Activated CD8-positive, alpha-beta memory T cell treated with anti-CD3 and anti-CD28 coated beads, Interleukin-2, amount 50 U/mL, for 24 hours (primary cell): ENCODE measurements around the gene ZNF319.
"Not testable (repeated sequence)": the region's sequence is repeated elsewhere in the genome, so short reads cannot be mapped to it uniquely, and the experiment has no call there.

Experiments
- DNase-seq: peaks from one replicate; pipeline ENCODE4 v3.0.0-alpha.2; 2020; ENCODE audit errors: extremely low read depth

The ZNF319 gene

DNA sequence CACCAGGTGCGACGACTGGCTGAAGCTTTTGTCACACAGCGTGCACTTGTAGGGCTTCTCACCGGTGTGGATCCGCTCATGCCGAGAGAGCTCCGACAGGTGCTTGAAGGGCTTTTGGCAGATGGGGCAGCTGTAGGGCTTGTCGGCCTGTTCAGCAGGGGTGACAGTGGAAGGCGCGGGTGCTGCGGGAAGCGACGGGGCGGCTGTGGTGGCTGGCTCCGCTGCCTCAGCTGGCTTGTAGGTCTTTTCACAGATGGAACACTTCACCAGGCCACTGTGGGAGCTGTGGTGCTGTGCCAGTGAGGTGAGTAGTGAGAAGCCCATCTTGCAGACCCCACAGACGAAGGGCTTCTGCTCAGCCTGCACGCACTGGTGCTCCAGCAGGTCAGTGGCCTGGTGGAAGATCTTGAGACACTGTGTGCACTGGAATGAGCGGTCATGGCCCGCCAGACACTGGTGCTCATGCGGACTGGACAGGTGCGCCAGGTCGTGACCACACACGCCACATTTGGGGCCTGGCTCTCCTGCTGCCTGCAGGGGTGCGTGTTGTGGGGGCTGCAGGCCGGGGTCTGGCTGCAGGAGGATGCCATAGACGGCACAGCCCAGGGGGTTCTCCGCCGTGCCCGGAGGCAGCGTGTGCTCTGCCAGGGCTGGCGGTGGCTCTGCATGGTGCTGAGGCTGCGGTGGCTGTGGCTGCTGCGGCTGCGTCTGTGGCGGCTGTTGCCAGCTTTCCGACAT lies 2.8 kb downstream of the ZNF319 start:
- no peak for DNase-seq

DNA sequence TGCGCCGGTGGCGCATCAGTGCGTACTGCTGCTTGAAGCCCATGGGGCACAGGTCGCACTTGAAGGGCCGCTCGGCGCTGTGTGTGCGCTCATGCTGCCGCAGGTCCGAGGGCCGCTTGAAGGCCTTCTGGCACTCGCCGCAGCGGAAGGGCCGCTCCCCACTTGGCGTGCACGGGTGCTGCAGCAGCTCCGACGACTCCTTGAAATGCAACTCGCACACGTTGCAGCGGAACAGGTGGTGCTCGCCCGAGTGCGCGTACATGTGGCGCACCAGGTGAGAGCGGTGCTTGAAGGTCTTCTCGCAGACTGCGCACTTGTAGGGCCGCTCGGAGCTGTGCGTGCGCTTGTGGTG lies 3.3 kb downstream of the ZNF319 start:
- no peak for DNase-seq

- DNase-seq = no peak
These were observed 3.9 kb downstream of the ZNF319 start for GRCh38 chr16:57996406-57997175.

- DNase-seq = no peak
These were observed 4.6 kb downstream of the ZNF319 start for GRCh38 chr16:57995721-57996405.

DNA sequence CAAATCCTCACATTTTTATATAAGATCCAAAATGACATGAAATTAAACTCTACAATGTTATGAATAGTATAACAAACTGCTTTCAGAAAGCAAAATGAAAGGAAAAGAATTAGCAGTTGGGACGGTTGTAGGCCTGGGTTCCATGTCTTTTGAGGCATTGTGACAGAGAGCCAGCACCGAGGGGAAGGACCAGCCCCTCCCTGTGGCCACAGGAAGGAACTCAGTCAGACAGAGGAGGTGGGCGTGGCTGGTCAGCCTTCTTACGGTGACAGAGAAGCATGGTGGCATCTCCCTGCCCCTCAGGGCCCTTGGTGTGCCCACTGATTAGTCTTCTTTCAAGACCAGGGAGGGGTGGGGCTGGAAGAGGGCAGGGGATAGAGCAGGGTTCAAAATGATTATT lies 5.7 kb downstream of the ZNF319 start:
- DNase-seq = no peak

GRCh38 chr16:57994361-57994760 lies 6.1 kb downstream of the ZNF319 start:
- DNase-seq = no peak

GRCh38 chr16:57993897-57994296 lies 6.6 kb downstream of the ZNF319 start:
- no peak for DNase-seq

- DNase-seq = no peak
These were observed 7.0 kb downstream of the ZNF319 start for GRCh38 chr16:57993438-57993837.

DNA sequence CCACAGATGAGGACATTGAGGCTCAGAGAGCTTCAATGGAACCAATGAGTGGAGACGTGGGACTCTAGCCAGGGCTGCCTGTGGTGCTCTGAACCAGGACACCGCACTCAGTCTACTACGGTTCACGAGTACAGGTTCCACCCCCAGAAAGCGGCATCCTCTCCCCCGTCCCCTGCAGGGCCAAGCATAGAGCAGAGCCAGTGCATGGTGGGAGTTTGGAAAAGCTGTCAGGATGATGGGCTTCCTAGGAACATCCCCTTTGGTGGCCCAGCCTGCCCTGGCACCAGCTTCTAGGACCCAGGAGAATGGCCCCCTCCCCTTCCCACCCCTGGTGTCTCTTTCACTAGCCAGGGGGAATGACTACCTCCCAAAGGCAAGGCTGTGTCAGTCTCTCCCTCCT lies 8.4 kb downstream of the ZNF319 start:
- DNase-seq = no peak

DNA sequence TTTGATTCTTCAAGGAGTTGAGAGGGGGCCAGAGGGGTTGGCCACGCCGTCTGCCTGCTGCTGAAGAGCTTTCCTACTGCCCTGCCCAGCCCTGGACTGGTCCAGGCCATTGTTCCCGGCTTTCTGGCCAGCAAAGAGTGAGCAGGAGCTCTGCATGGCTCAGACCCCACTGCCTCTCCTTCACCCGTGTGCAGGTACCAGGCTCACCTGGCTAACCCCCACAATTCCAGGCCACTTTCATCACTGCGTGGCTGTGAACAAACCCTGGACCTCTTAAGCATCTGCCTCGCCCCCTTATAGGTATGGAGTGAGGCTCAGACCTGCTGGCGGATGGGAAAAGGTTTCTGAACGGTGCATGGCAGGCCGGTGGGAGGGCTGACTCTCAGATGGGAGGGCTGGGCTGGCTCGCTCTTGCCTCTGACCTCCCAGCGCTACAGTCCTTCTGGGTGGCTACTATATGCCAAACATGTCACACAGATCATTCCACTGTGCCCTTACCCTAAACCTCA lies 8.9 kb downstream of the ZNF319 start:
- no peak for DNase-seq

- no peak for DNase-seq
These were observed 11.5 kb downstream of the ZNF319 start for GRCh38 chr16:57988929-57989328.

DNA sequence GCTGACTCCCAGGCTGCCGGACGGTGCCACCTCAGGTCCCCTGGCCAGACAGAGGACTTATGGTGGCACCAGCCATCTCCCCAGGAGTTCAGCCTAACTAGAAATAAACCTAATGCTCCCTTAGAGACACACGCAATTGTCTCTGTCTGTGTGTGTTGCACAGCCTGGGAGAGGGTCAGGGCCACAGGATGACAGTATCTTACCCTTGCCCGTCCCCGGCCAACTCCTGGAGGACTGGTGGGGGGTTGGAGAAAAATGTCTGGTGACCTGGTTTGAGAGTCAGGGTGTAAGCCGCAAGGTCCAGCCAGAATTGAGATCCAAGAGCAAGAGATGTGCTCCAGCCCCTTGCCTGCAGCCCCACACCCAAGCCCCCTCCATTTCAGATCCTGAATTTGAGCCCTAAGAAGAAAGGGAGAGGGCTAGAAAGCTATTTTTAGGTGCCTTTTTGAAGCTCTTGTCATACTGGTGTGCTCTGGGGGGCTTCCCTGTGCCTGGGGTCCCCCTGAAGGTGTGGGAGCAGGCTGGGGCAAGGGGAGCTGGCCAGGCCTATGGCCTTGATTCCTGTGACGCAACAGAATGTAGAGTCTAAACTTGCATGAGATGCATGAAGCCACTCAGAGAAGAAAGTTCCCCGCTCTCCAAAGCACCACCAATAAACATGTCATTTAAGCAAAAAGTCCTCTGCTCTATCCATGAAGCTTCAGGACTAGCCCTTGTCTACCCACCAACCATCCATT lies 12.9 kb downstream of the ZNF319 start:
- DNase-seq = no peak

- no peak for DNase-seq
These were observed 14.3 kb downstream of the ZNF319 start for GRCh38 chr16:57986196-57986595.

GRCh38 chr16:57985204-57986181 lies 15.0 kb downstream of the ZNF319 start:
- DNase-seq = no peak

GRCh38 chr16:57984443-57985203 lies 15.8 kb downstream of the ZNF319 start:
- DNase-seq = peak; percentile 74

DNA sequence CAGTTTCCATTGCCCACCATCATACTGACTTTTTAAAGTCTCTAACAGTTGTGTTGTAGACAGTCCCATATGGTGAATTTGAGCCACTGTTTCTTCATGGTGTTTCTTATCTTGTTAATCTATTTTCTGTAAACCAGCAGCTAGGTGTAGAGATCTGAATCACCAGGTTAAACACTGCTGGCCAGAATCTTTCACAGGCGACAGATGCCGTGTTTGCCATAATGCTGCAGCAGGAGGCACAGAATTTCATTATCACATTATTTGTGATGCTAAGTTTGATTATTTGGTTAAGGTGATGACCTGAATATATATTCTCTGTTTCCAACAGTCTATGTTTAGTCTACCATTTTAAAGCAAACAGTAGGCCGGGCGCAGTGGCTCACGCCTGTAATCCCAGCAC lies 18.1 kb downstream of the ZNF319 start:
- no peak for DNase-seq

DNA sequence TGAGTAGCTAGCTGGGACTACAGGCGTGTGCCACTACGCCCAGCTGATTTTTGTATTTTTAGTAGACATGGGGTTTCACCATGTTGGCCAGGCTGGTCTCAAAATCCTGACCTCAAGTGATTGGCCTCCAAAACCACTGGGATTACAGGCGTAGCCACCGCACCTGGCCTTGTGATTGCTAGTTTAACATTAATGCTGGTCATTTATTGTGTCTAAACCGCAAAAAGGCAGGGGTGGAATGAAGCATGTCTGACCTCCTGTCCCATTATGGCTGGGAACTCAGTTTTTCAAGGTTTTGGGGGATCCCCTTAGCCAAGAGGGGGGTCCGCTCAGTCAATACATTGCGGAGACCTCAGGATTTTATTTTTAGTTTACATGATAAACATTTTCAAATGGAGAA lies 18.8 kb downstream of the ZNF319 start:
- no peak for DNase-seq

- DNase-seq = no peak
These were observed 21.4 kb downstream of the ZNF319 start for GRCh38 chr16:57979006-57979585.

GRCh38 chr16:57978070-57978465 lies 22.4 kb downstream of the ZNF319 start:
- not testable (repeated sequence) for DNase-seq
